NCI-H2227 (cell line): ENCODE data around the gene ADPRHL1.
"Not testable (repeated sequence)": the region's sequence is repeated elsewhere in the genome, so short reads cannot be mapped to it uniquely, and the experiment has no call there.

Experiments
- DNase-seq: peaks from one replicate; lab custom pipeline; 2025; ENCODE audit not compliant: unreplicated experiment; lab: John Stamatoyannopoulos, UW

The ADPRHL1 gene

DNA sequence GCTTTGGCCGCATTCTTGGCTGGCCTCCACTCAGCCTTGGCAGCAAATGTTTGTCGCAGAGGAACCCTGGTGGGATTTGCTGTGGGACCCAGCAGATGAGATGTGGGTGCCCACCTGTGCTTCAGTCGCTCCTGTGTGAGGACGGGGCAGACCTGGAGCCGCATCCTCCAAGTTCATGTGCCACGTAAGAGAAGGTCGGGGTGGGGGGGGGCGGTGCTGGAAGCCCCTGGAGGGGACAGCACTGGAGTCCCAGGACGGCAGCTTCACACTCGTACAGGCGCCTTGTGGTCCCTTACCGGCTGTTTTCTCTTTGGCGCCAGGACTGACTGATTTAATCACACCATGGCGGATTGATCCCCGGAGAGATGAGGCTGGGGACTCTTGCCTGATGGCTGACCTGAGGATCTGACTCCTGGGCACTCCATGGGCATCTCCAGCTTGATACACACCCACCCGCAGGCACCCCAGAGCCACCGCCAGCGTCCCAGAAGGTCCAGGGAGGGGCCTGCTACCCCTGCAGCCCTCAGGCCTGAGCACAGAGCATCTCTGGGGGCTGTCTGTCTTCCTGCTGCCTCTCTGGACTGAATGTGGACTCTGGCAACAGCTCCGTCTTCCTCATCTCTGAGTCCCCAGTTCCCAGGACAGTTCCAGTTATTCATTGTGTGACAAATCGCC is 79.3 kb downstream of the ADPRHL1 start:
- DNase-seq, result no peak

DNA sequence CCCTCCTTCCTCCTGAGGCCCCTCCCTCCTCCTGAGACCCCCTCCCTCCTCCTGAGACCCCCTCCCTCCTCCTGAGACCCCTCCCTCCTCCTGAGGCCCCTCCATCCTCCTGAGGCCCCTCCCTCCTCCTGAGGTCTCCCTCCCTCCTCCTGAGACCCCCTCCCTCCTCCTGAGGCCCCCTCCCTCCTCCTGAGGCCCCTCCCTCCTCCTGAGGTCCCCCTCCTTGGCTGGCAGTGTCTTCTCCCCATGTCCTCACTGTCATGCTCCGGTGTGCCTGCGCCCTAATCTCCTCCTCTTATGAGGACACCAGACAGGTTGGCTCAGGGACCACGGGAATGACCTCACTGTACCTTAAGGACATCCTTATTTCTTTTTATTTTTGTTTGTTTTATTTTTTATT is 81.6 kb downstream of the ADPRHL1 start:
- not testable (repeated sequence) for DNase-seq

DNA sequence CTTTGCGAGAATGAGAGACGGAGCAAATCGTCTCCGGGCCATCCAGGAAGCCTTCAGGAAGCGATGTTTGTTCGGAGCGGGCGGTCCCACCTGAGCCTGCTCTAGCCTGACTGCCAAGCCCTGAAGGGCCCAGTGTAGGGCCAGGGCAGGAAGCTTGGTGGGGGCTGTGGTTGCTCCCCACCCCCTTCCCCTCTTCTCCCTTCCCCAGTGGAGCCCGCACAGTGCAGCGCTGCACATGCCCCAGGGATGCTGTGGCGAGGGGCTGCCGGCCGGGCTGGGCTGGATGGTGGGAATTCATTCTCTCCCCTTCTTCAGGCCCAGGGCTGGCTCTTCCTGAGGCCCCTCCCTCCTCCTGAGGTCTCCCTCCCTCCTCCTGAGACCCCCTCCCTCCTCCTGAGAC is 82.2 kb downstream of the ADPRHL1 start:
- DNase-seq, result no peak

DNA sequence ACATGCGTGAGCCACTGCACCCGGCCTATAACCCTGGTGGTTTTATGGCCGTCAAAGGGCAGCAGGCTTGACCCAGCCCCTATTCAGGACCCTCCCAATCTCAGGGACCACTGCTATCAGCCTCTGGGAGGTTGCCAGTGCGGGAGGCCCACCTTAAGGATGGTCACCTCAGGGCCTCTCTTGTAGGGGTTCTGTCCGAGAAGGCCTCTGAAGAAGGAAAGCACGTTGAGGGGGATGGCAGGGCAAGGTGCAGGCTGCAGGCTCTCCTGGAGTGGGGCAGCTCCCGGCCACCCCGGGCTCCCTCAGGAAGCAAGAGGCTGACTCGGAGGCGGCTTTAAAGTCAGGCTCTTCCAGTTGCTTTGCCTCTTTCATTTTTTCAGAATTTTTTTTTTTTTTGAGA is 83.4 kb downstream of the ADPRHL1 start:
- no peak for DNase-seq

DNA sequence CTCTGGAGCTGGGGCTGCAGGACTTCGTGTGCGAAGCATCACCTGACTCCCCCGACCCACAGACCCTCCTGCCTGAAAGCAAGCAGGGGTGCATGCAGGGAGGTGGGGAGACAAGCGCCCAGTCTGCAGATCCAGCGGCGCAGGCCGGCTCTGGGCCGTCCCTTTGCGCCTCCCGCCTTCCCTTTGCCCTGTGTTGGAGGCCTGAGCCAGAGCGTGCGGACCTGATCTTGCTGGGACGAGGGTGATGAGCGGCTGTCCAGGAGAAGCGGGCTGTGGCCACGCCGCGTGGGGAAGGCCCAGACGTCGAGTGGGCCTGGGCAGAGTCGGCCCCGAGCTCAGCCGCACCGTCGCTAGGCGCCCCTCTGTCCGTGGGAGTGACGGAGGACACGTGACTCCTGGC is 84.1 kb downstream of the ADPRHL1 start:
- DNase-seq, result no peak

DNA sequence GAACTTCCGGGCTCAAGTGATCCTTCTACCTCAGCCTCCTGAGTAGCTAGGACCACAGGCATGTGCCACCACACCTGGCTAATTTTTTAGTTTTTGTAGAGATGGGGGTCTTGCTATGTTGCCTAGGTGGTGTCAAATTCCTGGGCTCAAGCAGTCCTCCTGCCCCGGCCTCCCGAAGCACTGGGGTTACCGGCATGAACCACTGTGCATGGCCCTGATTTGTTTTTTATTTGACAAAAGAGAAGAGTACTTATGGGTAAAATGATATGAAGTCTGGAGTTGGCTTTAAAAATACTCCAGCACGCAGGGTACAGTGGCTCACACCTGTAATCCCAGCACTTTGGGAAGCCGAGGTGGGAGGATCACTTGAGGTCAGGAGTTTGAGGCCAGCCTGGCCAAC is 84.9 kb downstream of the ADPRHL1 start:
- not testable (repeated sequence) for DNase-seq

DNA sequence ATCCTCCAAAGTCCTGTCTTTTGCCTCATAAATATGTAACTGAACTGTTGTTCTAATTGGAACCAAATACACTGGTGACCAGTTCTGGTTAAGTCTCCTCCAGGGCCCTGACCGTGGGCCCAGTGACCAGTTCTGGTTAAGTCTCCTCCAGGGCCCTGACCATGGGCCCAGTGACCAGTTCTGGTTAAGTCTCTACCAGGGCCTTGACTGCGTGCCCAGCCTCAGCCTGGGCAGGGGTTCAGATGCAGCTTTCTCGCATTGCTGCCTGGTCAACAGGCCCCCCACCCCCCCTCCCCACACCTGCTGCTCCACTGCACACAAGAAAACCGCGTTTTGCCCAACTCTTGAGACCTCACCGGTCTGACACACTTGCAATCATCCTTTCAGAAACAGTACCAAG is 85.5 kb downstream of the ADPRHL1 start:
- DNase-seq, result no peak

DNA sequence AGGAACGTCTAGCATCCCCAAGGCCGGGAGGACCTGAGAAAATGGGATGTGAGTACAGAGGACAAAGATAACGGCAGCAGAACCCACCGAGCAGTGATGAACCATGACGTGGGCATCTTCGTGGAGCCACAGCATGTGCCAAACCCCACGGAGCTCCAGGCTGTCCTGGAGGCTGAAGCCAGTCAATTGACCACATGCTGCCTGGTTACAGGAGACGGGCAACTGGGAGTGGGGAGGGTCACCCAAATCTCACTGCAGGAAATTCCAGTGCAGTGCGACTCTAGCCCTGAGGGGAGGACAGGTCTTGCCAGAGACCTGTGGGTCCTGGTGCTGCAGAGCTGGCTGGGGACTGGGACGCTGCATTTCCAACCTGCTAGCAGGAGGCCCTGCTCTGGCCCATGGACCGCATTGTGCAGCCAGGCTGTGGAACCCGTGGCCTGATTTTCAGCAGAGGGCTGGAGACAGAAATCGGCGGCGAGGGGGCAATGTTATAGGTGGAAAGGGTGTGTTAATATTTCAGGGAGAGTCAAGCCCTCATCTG is 86.2 kb downstream of the ADPRHL1 start:
- DNase-seq, result no peak

DNA sequence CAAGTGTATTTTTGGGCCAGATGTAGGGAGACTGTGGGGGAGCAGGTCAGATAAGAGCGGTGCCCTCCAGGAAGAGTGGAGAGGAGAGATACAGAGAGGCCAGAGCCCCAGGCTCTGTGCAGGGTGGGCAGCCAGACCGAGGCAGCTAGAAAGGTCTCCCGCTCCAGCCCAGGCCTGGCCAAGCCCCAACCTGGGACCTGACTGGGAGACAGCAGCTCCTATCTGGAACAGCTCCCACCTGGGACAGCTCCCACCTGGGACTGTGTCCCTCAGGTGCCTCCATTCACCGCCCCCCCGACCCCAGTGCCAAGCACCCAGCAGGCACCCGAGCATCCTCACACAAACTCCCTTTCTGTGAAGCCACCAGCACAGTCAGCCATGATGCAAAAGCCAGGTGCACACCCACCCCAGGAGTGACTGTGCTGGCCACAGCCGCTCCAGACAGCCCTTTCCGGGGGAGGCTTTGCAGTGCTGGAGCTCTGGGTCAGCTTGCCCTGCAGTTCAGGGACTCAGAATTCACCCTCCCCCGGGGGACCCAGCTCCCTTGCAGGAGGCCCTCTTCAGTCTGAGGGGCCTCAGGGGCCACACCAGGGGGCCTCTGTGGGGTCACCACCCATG is 87.2 kb downstream of the ADPRHL1 start:
- no peak for DNase-seq

DNA sequence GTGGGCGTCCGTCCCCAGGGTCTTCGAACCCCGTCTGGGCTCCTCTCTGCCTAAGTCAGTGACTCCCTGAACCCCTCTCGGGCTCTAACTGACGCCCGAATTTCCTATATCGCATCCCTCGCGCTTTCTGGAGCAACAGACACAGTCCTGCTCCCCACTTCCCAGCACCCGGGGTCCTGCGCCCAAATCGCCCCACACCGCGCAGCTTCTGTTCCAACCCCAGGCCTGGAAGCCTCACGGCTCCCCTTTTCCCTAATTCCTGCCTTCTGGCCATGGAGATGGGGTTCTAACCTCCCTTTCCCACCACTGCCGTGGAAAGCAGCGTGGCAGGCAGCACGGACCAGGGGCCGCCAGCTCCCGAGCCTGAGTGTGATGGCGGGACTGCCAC is 87.7 kb downstream of the ADPRHL1 start:
- no peak for DNase-seq

DNA sequence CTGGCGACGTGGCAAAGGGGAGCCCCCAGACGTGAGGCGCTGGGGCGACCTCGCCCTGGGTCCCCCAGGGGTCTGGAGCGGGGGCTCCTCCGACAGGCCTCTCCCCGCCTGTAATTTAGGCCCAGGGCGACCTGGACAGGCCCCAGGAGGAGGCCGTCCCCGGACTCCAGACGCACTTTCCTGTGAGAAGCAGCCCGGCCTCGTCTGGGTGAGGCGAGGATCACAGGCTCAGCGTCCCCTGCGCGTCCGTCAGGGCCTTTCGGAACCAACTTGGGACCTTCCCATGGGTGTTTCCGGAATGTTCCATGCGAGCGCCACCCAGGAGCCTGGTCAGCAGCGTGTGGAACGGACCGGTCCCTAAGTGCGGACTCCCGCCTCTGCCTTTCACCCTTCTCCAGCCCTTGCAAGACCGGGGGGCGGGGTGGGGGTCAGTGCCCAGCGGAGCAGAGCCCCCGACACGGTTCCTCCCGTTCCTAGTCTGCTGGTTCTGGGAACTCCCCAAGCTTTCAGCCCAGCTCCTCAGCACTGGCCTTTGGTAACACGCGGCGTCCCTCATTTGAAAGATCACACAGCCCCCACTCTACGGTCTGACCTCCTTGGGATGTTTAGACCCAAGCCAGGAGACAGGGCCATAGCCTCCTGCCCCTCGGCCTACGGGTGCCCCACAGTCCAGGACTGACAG is 88.2 kb downstream of the ADPRHL1 start:
- DNase-seq, result peak; percentile 27

DNA sequence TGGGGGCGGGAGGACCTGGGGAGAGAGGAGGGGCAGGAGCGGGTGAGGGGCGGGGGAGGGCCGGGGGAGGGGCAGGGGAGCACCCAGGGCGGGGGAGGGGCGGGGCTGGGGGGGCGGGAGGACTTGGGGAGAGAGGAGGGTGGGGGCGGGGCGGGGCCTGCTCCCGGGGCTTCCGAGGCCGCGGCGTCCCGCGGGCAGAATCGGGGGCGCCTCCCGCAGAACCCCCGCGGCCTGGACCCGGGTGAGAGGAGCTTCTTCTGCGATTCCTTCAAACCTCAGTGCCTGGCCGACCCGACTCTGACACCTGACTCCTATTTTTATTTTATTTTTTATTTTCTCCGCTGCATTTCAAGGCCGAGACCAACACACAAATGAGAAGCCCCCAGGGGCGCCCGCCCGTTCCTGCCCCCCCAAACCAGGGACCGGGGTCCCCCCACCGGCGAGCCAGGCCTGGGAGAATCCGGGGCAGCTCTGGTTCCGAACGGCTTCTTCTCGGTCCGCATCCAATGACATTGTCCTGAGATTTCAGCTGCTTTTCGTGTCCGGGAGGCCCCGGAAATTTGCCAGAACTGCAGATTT is 88.9 kb downstream of the ADPRHL1 start:
- DNase-seq, result peak; percentile 38

DNA sequence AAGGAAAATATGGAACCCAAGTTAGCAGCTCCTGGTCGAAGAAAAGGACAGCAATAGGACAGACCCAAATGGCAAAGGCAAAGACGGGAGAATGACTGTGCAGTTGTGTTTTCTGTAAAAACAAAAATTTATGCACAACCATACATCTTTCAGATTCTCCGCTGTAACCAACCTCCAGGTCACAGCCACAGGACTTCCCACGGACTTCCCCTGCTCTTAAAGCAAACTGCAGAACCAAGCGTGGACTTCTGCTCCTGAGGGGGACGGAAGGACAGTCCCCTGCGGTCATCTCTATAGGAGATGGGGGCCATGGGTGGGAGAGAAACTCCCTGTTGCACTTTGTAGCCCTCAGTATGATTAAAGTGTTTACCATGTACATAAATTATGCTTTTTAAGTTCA is 91.9 kb downstream of the ADPRHL1 start:
- DNase-seq, result no peak

DNA sequence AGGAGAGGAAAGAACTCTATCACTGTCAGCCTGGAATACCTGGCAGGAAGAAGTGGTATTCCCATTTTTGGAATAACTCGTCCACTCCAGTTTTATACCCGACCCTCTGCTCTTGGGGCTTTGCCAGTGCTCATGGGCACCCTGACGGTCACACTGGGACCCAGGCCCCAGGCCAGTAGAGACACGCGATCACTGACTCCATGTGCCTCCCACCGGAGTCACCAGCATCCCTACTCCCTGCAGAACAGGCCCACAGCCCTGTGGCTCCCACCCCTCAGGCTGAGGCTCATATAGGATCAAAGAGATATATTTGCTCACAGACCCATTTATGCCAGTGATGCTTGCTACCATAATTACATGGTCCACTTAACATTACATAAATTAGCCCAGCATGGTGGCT is 92.8 kb downstream of the ADPRHL1 start:
- no peak for DNase-seq

DNA sequence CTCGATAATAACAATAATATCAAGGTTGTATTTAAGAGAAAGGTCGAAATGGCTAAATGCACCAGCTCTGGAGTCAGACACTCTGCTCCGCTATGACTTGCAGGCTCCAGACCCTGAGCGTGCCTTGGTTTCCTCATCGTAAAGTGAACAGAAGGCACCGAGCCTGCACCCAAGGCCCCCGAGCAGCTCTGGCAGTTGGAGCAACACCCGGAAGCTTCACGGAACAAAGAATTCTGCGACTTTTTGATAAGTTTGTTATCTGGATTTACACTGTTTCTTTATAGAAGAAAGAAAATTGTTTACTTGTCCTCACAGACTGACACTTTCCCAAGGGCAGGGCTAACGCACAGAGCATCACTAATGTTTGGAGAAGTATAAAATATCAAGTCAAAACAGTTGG is 93.7 kb downstream of the ADPRHL1 start:
- no peak for DNase-seq

DNA sequence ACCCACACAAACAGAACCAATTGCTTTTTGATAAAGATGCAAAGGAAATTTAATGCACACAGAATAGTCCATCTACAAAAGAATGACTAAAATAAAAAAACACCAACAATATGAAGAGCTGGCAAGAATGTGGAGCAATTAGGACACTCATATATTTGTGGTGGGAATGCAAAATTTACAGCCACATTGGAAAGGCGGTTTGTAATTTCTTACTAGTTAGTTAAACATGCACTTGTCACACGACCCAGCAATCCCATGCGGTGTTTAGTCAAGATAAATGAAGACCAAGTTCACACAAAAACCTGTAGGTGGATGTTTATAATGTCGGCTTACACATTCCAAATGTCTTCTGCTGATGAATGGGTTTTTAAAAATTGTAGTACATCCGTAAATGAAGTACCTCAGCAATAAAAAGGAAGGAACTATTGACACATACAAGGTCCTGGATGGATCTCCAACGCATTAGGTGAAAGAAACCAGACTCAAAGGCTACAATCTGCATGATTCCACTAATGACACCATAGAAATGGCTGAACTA is 94.6 kb downstream of the ADPRHL1 start:
- DNase-seq, result no peak

DNA sequence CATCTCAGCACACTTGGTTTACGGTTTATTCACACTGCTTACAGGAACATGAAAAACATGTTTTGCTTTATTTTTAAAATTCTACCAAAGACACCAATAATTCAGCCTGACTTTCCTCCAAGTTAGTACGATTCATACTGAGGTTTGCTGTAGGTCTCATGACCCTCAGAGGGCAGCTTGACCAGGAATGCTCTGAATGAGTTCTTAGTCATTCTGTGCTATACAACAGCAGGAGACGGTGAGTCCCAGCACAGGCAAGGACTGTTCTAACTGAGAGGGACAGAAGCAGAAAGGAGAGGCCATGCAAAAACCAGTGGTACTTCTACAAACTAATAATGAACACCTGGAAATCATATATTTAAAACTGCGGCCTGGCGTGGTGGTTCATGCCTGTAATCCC is 95.8 kb downstream of the ADPRHL1 start:
- DNase-seq, result no peak

DNA sequence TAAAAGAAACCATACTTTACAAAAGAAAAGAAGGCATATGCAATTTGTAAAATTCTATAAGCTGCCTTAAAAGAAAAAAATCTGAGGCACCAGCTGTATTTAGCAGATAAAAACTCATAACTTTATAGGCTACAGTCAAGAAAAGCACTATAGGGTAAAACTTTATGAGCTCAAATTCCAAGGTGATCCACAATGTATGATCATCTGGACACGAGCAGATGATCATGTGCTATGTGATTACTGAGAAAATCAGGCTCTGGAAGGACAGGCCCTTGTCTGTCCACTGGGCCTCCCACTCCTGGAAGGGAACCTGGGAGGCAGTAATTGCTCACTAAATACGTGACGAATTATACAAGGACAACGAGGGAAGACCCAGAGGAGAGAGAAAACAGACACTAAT is 96.7 kb downstream of the ADPRHL1 start:
- DNase-seq, result no peak

DNA sequence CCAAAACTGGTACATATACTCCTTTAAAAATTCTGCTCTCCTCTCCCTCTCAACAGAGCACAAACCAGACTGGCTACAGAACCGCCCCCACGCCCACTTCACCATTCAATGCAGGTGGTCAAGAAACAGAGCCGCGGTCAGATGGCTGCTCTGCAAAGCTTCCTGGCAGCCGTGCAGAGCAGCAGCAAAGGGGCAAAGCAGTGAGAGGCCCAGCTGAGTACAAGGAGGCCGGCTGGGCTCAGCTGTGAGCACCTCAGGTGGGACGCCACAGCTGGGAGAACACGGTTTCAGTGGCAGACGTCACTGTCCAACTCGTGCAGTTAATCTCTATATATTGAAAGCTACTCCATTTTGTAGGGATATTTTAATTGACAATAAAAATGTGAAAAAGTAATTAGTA is 97.7 kb downstream of the ADPRHL1 start:
- DNase-seq, result no peak

DNA sequence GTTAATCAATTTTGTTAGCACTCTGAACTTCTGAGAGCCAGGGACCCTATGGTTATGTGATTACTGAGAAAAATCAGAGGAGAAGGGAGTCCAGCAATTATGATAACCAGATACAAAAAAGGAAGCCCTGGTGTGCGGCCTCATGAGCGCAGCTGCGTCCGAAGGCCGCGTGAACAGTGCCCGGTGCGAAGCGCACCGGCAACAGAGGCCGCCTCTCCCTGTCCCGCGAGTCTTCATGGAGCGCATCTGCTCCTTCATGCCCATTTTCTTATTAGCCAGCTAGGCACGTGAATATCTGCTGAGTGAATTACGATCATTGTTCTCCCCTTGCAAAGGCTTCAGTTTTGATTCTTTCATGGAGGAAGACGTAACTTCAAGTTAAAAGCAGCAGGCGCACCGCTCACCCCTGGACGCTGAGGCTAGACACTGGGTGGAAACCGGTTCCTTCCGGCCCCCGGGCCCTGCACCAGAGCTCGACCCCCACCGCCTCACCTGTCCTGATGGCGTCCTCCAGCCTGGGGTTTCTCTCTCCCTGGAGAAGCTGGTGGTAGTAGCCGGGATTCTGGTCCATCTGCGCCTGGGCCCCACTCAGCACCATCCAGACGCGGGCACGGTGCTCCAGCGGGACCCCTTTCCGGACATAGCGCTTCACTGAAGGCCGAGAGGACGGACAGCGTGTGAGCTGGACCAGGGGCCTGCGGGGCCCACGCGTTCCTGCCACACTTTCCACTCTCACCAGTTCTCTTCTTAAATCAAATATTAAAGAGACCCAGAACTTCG is 98.3 kb downstream of the ADPRHL1 start:
- no peak for DNase-seq

DNA sequence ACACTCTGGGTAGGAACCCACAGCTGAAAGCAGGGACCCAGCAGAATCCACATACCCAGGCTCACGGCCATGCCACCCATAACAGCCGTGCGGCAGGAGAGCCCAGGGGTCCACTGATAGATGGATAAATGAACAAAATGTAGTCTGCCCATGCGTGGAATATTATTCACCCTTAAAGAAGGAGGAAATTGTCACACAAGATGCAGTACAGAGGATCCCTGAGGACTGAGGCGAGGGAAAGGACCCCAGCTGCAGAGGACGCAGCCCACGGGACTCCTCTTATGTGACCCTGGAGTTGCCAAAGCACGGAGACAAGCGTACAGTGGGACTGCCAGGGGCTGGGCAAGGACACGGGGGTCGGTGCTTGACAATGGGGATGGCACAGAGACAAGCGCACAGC is 100.0 kb downstream of the ADPRHL1 start:
- no peak for DNase-seq
